ENCODE measurements around the gene SLC6A4.
"Not testable (repeated sequence)": the region's sequence is repeated elsewhere in the genome, so short reads cannot be mapped to it uniquely, and the experiment has no call there.

The SLC6A4 gene

DNA sequence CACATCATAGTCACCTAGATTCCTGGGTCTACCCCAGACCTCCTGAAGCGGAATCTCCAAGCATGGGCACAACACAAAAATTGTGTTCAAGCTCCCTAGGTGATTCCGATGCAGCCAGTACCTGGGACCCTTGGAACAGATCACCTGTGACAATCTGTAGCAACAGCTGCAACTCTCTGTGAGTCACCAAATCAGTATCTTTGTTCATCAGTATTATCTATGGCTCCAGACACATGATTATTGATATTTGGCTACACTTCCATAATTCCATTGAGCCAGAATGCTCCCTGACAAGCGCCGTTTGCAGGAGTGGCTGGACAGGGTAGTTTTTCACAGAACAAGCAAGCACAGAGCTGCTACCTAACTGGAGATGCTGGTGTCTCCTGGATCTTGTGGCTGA is 16.2 kb downstream of the SLC6A4 start:
- no peak for DNase-seq (ENCODE audit: low read depth)

GRCh38 chr17:30218799-30219198 is 16.7 kb downstream of the SLC6A4 start:
- DNase-seq (ENCODE audit: low read depth), result no peak

DNA sequence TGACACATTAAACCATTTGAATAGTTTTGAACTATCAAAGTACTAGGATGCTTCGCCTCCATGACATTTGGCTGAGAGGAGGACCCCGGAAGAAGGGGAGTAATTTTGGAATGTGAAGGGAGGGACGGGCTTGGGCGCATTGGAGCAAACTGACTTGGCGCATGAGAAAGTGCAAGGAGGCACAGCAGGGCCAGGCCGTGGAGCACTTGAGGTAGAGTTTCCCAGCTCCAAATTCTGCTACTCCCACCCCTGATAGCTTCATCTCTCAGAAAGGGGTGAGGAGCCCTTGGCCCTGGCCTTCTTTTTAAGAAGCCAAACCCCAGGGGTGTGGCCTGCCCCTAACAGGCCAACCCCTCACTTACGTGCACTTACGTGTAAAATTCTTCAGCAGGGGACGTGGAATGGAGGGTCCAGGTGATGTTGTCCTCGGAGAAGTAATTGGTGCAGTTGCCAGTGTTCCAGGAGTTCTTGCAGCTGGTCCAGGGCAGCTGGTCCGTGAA is 17.7 kb downstream of the SLC6A4 start:
- no peak for DNase-seq (ENCODE audit: low read depth)

- DNase-seq (ENCODE audit: low read depth), result no peak
Measured at GRCh38 chr17:30217054-30217453, 18.4 kb downstream of the SLC6A4 start.

- DNase-seq (ENCODE audit: low read depth), result no peak
Measured at GRCh38 chr17:30212750-30213149, 22.7 kb downstream of the SLC6A4 start.

- no peak for DNase-seq (ENCODE audit: low read depth)
Measured at GRCh38 chr17:30211371-30211770, 24.1 kb downstream of the SLC6A4 start.

GRCh38 chr17:30210901-30211300 is 24.6 kb downstream of the SLC6A4 start:
- DNase-seq (ENCODE audit: low read depth), result no peak

- no peak for DNase-seq (ENCODE audit: low read depth)
Measured at GRCh38 chr17:30210366-30210765, 25.1 kb downstream of the SLC6A4 start.

- no peak for DNase-seq (ENCODE audit: low read depth)
Measured at GRCh38 chr17:30209930-30210329, 25.6 kb downstream of the SLC6A4 start.

DNA sequence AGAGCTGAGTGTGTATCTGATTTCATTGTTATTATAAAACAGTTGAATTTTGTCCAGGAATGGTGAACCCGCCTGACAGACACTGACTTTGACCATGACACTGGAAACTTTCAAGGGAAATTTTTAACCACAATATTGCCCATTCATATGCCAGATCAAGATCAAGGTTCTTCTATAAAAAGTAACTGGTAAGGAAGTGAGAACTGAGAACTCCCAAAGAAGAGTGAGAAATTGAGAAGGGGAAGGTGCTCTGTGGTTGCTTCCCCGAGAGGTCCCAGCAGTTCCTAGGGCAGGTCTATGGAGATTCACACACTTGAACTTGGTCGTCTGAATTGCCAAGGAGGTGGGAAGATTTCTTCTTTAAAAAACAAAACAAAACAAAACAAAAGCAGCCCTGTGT is 27.3 kb downstream of the SLC6A4 start:
- no peak for DNase-seq (ENCODE audit: low read depth)

- DNase-seq (ENCODE audit: low read depth), result no peak
Measured at GRCh38 chr17:30207655-30208054, 27.8 kb downstream of the SLC6A4 start.

GRCh38 chr17:30203471-30203981 is 32.0 kb downstream of the SLC6A4 start:
- no peak for DNase-seq (ENCODE audit: low read depth)

DNA sequence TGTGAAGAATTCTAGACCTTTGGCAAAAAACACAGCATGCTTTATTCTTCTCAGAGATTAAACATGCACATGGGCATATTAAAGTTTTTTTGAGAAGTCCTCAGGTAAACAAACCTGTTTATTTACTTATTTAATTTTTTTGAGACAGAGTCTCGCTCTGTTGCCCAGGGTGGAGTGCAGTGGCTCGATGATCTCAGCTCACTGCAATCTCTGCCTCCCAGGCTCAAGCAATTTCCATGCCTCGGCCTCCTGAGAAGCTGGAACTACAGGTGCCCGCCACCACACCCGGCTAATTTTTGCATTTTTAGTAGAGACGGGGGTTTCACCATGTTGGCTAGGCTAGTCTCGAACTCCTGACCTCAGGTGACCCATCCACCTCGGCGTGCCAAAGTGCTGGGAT is 34.8 kb downstream of the SLC6A4 start:
- DNase-seq (ENCODE audit: low read depth), result not testable (repeated sequence)

DNA sequence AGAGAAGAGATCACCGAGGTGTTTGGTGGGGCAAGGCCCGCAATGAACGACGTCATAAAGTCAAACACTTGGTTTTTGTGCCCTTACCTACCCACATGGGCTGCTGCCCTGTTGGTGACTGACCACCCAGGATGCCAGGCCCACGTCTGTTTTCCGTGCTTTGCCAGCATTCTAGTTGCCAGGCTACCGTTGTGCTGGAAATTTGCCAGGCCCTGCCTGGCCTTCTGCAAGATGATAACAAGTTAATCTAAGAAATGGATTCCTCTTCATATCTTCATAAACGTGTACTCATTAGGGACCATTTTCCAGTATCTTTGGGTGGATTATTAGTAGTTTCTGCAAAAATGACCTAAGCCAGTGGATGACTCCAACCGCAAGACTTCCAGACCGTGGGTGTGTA is 35.4 kb downstream of the SLC6A4 start:
- DNase-seq (ENCODE audit: low read depth), result no peak

DNA sequence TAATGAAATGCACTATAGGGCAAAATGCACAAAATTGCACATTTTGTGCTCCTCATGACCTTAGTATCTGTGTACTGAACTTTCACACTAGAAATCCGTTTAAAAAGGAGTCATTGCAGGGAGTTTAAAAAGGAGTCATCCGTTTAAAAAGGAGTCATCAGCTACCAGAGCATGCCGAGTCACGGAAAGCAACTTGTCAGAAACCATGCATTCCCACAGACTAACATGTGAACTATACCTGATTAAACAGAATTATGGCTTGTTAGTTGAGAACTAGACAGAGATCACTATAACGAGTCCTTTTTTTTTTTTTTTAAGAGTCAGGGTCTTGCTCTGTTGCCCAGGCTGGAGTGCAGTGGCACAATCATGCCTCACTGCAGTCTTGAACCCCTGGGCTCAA is 35.9 kb downstream of the SLC6A4 start:
- no peak for DNase-seq (ENCODE audit: low read depth)

DNA sequence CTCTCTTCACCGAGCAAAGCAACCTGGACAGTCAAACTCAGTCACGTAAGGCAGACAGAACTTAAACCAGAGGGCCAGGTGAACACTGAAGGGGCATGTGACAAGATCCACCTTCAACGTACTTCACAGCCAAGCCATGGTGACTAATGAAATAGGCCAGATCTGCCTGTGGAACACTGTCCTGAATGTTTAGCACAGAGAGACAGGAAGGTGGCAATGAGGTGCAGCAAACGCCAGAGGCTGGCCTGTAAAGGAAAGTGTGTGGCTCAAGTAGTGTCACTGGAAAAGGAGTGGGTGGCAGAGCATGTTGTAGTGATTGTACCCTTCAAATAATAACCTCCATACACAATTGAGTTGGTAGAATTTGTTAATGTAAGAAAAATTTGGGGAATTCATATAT is 38.1 kb downstream of the SLC6A4 start:
- DNase-seq (ENCODE audit: low read depth), result no peak

- DNase-seq (ENCODE audit: low read depth), result no peak
Measured at GRCh38 chr17:30196504-30196903, 39.0 kb downstream of the SLC6A4 start.

DNA sequence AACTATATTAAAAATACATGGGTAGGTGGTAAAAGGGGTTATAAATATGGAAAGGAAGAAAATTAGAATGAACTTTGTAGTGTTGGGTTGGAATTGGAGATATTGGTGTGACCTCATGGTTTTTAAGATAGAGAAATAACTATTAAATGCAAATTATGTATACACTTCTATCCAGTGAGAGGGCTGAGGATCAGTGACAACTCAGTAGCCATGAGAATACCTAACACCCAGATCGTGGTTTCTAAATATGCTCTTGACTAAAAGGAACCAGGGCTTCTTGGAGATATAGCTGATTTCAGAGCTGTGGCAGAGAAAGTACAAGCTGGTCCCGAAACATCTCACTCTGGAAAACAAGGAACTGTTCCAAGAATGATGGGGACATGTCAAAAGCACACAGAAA is 44.4 kb downstream of the SLC6A4 start:
- no peak for DNase-seq (ENCODE audit: low read depth)

GRCh38 chr17:30188211-30188939 is 47.1 kb downstream of the SLC6A4 start:
- no peak for DNase-seq (ENCODE audit: low read depth)

DNA sequence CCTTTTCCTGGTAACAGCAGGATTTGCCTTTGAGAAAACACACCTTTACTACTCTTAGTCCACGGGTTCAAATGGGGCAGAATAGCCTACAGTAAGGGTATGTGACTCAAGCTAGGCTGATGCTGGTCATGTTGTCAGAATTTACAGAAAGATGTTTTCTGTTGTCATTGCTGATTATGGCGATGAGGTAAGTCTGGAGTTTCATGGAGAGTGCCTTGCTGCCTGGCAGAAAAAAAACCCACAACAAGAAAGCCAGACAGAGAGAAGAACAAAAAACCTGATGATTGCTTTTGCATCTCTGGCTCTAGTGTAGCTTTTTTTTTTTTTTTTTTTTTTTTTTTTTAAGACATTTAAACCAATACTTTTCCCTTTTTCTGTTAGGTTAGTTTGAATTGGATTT is 47.9 kb downstream of the SLC6A4 start:
- no peak for DNase-seq (ENCODE audit: low read depth)

GRCh38 chr17:30186761-30187160 is 48.7 kb downstream of the SLC6A4 start:
- DNase-seq (ENCODE audit: low read depth), result no peak

DNA sequence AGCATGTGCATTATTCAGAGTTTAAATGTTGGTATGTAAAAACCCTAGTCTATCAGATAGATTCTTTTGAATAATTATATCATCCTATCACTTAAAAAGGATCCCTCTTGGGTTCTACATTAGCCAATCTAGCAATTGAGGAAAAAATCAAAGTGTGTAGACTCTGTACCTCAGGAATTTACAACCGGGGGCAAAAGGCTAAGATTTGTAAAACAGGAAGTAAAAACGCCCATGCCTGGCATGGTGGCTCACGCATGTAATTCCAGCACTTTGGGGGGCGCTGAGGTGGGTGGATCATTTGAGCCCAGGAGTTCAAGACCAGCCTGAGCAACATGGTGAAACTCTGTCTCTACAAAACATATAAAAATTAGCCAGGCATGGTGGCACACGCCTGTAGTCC is 58.6 kb downstream of the SLC6A4 start:
- no peak for DNase-seq (ENCODE audit: low read depth)

DNA sequence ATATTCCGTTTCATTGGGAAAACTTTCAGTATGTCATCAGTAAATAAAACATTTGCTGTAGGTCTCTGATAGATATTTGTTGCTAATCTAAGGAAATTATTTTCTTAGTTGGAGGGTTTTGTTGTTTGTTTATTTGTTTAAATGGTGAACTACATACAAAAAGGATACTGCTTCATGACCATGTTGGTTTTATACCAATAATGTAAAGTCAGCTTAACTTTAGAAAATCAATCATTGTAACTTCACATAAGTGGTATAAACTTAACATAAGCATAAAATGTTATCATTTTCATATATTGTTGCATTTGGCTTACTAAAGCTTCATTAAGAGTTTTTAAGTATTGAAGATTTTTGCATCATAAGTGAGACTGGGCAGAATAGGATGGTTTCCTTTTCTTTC is 60.9 kb downstream of the SLC6A4 start:
- DNase-seq (ENCODE audit: low read depth), result no peak

- DNase-seq (ENCODE audit: low read depth), result no peak
Measured at GRCh38 chr17:30173649-30174048, 61.8 kb downstream of the SLC6A4 start.

Measured in stimulated activated CD8-positive, alpha-beta memory T cell treated with anti-CD3 and anti-CD28 coated beads, Interleukin-7, amount 100 ng/mL, for 24 hours (primary cell).